H1 (cell line): ENCODE results near the gene PYURF. TPM values are rescaled to one million over a fixed set of nuclear protein-coding genes. Genes with fewer than 3 reads are reported as not detected.

ENCODE experiments used
- PHF8 ChIP-seq: fragments of 200-600 bp; sonication (generic); conservative IDR thresholded peaks from 2 replicates; pipeline ENCODE4 v1.7.1; 2012; ENCODE audit warnings: low read depth, mild to moderate bottlenecking, inconsistent platforms, low read length, moderate library complexity
- polyA plus RNA-seq, 7 experiments: library from polyadenylated mRNA; depleted of rRNA in 3 of 7; stranded (reverse) in 5 of 7; unstranded in 2 of 7; fragments of >200 nt in 5 of 7; fragments of 200-250 nt in 2 of 7; gene quantifications; 1 replicate in 5 of 7; 2 replicates in 1 of 7; 4 replicates in 1 of 7; pipeline versions ENCODE4 v1.2.1 to v1.2.3, GENCODE V29; 2011 to 2013; ENCODE audit warnings: missing spikeins in 2 of 7, mixed read lengths in 2 of 7
- total RNA-seq: library from RNA; stranded (reverse); fragmentation: NEBNext Ultra II Directional; extraction: Animal tissue kit (Norgen Biotek cat#: 25700); gene quantifications from 2 replicates; pipeline ENCODE4 v1.2.1, GENCODE V29; 2021

PYURF gene
- total and polyA plus RNA-seq, 2 of the 8 experiments (the other 6 are each of a cell fraction or from before 2014, with no cell fraction given), result 31.6 to 44.8 TPM

DNA sequence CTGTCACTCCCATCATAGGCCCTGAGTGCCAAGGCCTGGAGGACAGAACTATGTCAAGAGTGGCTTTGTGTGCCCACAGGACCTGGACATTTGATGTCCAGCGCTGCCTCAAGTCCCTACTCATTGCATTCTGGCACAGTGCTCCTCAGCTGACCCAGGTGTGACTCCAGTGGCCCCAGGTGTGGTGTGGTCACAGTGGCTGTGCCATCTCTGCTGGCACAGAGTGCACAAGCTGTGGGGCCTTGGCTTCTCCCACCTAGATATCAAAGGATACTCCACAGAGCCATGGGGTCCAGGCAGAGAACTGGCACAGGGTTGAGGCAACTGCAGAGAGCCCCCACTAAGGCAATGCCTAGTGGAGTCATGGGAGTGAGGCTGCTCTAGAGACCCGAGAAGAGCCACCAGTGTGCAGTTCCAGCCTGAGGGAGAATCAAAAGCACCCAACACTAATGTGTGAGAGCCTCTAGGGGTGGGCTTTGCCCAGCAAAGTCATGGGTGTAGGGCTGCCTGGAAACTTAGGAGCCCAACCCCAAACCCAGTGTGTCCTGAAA lies 25.6 kb downstream of the PYURF start (continued):
- no peak for TF ChIP-seq PHF8
